Measurements from ENCODE around the gene CEP57L1.

GRCh38 chr6:109118337-109118736 is 23.0 kb downstream of the CEP57L1 start:
- TF ChIP-seq EZH2 (IDR thresholded peaks at IDR 0.05; ENCODE audit: low read depth, unreplicated experiment) (no peak), CTCF (conservative IDR thresholded peaks at IDR 0.05; ENCODE audit: low read depth in 2 of 2) (no peak), ETS1 (IDR thresholded peaks at IDR 0.05) (no peak), JUNB (IDR thresholded peaks at IDR 0.05; ENCODE audit: unreplicated experiment) (no peak), CREB1 (CRISPR knock-in tag; IDR thresholded peaks at IDR 0.05; ENCODE audit: low read depth) (no peak), POLR2AphosphoS5 (IDR thresholded peaks at IDR 0.05; ENCODE audit: low read depth) (no peak), REST (IDR thresholded peaks at IDR 0.05; ENCODE audit: unreplicated experiment) (no peak), ZNF331 (CRISPR knock-in tag; IDR thresholded peaks at IDR 0.05; ENCODE audit: low read depth) (no peak), ZNF114 (CRISPR knock-in tag; IDR thresholded peaks at IDR 0.05) (no peak), EZH2phosphoT487 (IDR thresholded peaks at IDR 0.05; ENCODE audit: unreplicated experiment) (no peak), ZNF462 (CRISPR knock-in tag; IDR thresholded peaks at IDR 0.05) (no peak), NANOG (IDR thresholded peaks at IDR 0.05; ENCODE audit: borderline replicate concordance) (no peak)

All from GM23338 (cell line).